ENCODE results near the gene GRXCR2. TPM values are rescaled to one million over a fixed set of nuclear protein-coding genes. Genes with fewer than 3 reads are reported as not detected.

Gene GRXCR2
- total and polyA plus RNA-seq, 2 experiments from 2014 or later, result not detected

- Histone ChIP-seq H4K20me1 (ENCODE audit: insufficient read depth) (no peaks in the 10 kb centered on the region), H3F3A (ENCODE audit: insufficient read depth) (no peaks in the 10 kb centered on the region), H3K4me1 (ENCODE audit: insufficient read depth) (peaks cover 5% of the 10 kb centered on the region), H3K79me2 (ENCODE audit: insufficient read depth) (no peaks in the 10 kb centered on the region), H2AFZ (no peak overlapping the region), H3K9me2 (ENCODE audit: insufficient read depth) (no peaks in the 10 kb centered on the region), H3K9ac (no peak overlapping the region), H3K27me3 (replicated peaks; ENCODE audit: insufficient read depth) (peaks cover 54% of the 10 kb centered on the region), H3K9me3 (ENCODE audit: low read depth) (no peaks in the 10 kb centered on the region), H3K4me2 (ENCODE audit: unreplicated experiment) (no peak overlapping the region), H3K36me3 (ENCODE audit: low read depth) (no peaks in the 10 kb centered on the region), H3K27ac (no peak overlapping the region), H3K4me3 (no peak overlapping the region)
- TF ChIP-seq EZH2phosphoT487 (IDR thresholded peaks at IDR 0.05; ENCODE audit: insufficient read depth, low read depth) (no peak), EZH2 (IDR thresholded peaks at IDR 0.05; ENCODE audit: insufficient read depth, poor library complexity, severe bottlenecking) (no peak)
- in situ Hi-C loops (cut with MboI), result no loop called here
- no peak for DNase-seq
- 48 to 65% methylated on average over 3 of the region's 3 CpGs for WGBS, 2 experiments (ENCODE audit: low coverage in 1 of 2, low lambda C conversion rate in 2 of 2, missing lambda C conversion rate in 2 of 2)
These were observed 35.6 kb upstream of the GRXCR2 start for GRCh38 chr5:145908206-145908960.

- no peaks in the 10 kb centered on the region for H4K20me1 ChIP-seq (ENCODE audit: insufficient read depth)
- no peaks in the 10 kb centered on the region for H3K36me3 ChIP-seq (ENCODE audit: low read depth)
- no peaks in the 10 kb centered on the region for H3K9me3 ChIP-seq (ENCODE audit: low read depth)
- peaks cover 46% of the 10 kb centered on the region for H3K27me3 ChIP-seq (replicated peaks; ENCODE audit: insufficient read depth)
- no peak overlapping the region for H3K4me2 ChIP-seq (ENCODE audit: unreplicated experiment)
- TF ChIP-seq EZH2 (IDR thresholded peaks at IDR 0.05; ENCODE audit: insufficient read depth, poor library complexity, severe bottlenecking) (no peak), EZH2phosphoT487 (IDR thresholded peaks at IDR 0.05; ENCODE audit: insufficient read depth, low read depth) (no peak)
- no peak overlapping the region for H3K9ac ChIP-seq
- H3K79me2 ChIP-seq (ENCODE audit: insufficient read depth), result no peaks in the 10 kb centered on the region
- no peaks in the 10 kb centered on the region for H3K9me2 ChIP-seq (ENCODE audit: insufficient read depth)
- no peaks in the 10 kb centered on the region for H3F3A ChIP-seq (ENCODE audit: insufficient read depth)
- WGBS, 2 experiments (ENCODE audit: low coverage in 1 of 2, low lambda C conversion rate in 2 of 2, missing lambda C conversion rate in 2 of 2), result 56 to 66% methylated on average over 1 of the region's 1 CpG
- no peak for DNase-seq
- H3K27ac ChIP-seq, result no peak overlapping the region
- H2AFZ ChIP-seq, result no peak overlapping the region
- in situ Hi-C loops (cut with MboI), result no loop called here
- peaks cover 6% of the 10 kb centered on the region for H3K4me1 ChIP-seq (ENCODE audit: insufficient read depth)
- no peak overlapping the region for H3K4me3 ChIP-seq
These were observed 33.6 kb upstream of the GRXCR2 start for GRCh38 chr5:145906401-145906800.

GRCh38 chr5:145904743-145905142, 31.9 kb upstream of the GRXCR2 start:
- WGBS, 2 experiments (ENCODE audit: low coverage in 1 of 2, low lambda C conversion rate in 2 of 2, missing lambda C conversion rate in 2 of 2), result 75 to 85% methylated on average over 5 of the region's 5 CpGs
- Histone ChIP-seq H3K4me2 (ENCODE audit: unreplicated experiment) (no peak overlapping the region), H2AFZ (no peak overlapping the region), H3K36me3 (ENCODE audit: low read depth) (no peaks in the 10 kb centered on the region), H3F3A (ENCODE audit: insufficient read depth) (no peaks in the 10 kb centered on the region), H3K9me3 (ENCODE audit: low read depth) (no peaks in the 10 kb centered on the region), H3K27ac (no peak overlapping the region), H3K4me1 (ENCODE audit: insufficient read depth) (peaks cover 6% of the 10 kb centered on the region), H3K4me3 (no peak overlapping the region), H3K9ac (no peak overlapping the region), H3K9me2 (ENCODE audit: insufficient read depth) (no peaks in the 10 kb centered on the region), H4K20me1 (ENCODE audit: insufficient read depth) (no peaks in the 10 kb centered on the region), H3K79me2 (ENCODE audit: insufficient read depth) (no peaks in the 10 kb centered on the region), H3K27me3 (replicated peaks; ENCODE audit: insufficient read depth) (peaks cover 34% of the 10 kb centered on the region)
- TF ChIP-seq EZH2phosphoT487 (IDR thresholded peaks at IDR 0.05; ENCODE audit: insufficient read depth, low read depth) (no peak), EZH2 (IDR thresholded peaks at IDR 0.05; ENCODE audit: insufficient read depth, poor library complexity, severe bottlenecking) (no peak)
- DNase-seq, result no peak
- in situ Hi-C loops (cut with MboI), result no loop called here

- peaks cover 6% of the 10 kb centered on the region for H3K4me1 ChIP-seq (ENCODE audit: insufficient read depth)
These were observed 31.1 kb upstream of the GRXCR2 start for GRCh38 chr5:145903867-145904266.

More at GRCh38 chr5:145903867-145904266, 31.1 kb upstream of the GRXCR2 start:
- H3K9me2 ChIP-seq (ENCODE audit: insufficient read depth), result no peaks in the 10 kb centered on the region
- TF ChIP-seq EZH2 (IDR thresholded peaks at IDR 0.05; ENCODE audit: insufficient read depth, poor library complexity, severe bottlenecking) (no peak), EZH2phosphoT487 (IDR thresholded peaks at IDR 0.05; ENCODE audit: insufficient read depth, low read depth) (no peak)
- 23% methylated on average over 3 of the region's 3 CpGs for WGBS, 2 experiments (ENCODE audit: low coverage in 1 of 2, low lambda C conversion rate in 2 of 2, missing lambda C conversion rate in 2 of 2)
- H3F3A ChIP-seq (ENCODE audit: insufficient read depth), result no peaks in the 10 kb centered on the region
- peak; percentile 67 for DNase-seq
- no peaks in the 10 kb centered on the region for H3K9me3 ChIP-seq (ENCODE audit: low read depth)
- no peaks in the 10 kb centered on the region for H3K36me3 ChIP-seq (ENCODE audit: low read depth)
- H3K4me2 ChIP-seq (ENCODE audit: unreplicated experiment), result no peak overlapping the region
- no peaks in the 10 kb centered on the region for H3K79me2 ChIP-seq (ENCODE audit: insufficient read depth)
- no peak overlapping the region for H2AFZ ChIP-seq
- no peak overlapping the region for H3K27ac ChIP-seq
- H3K9ac ChIP-seq, result no peak overlapping the region
- no peak overlapping the region for H3K4me3 ChIP-seq
- H4K20me1 ChIP-seq (ENCODE audit: insufficient read depth), result no peaks in the 10 kb centered on the region
- in situ Hi-C loops (cut with MboI), result no loop called here
- H3K27me3 ChIP-seq (replicated peaks; ENCODE audit: insufficient read depth), result peaks cover 30% of the 10 kb centered on the region
